ENCODE results near the gene BCOR. TPM values are rescaled to one million over a fixed set of nuclear protein-coding genes. Genes with fewer than 3 reads are reported as not detected.

BCOR gene
- total and polyA plus RNA-seq, 7 donors, result 6.4 to 24.3 (median 18.3) TPM

DNA sequence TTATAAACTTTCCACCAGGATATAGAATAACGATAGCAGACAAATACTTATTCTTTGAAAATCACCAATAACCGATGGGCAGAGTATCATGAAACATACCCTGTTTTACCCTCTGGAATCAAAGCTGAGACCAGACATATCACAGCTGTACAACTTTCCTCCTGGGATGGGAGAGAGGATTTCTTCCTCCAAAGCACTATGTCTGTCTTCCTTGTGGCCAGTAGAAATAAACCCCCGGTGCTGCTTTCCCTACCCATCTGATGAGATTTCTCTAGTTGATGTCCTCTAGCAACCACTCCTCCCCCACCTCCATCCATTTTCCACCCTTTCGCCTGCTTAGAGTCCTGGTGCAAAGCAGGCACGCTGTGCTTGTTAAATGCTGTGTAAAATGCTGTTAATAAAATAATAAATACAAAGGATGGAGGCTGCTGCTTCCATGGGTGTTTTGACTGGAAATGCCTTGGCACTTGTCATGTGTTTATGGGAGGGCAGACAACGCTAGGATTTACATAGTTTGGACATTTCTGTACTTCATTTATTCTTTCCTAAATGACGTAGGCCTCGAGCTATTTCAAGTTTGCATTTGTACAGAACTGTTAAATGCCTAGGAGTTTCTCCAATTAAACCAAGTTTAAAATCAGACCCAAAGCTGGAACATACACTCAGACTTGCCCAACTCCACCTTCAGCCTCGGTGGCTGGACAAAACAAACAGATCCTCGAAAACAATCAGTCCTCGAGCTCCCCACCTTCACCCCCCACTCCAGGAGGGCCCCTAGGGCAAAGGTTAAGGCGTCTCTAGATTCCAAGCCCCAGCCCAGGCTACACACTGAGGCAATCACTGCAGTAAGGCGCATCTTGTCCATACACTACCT lies 10.1 kb downstream of the BCOR start:
- 30 to 63% (median 60%) methylated on average over 13 of the region's 13 CpGs for WGBS, 3 donors
- H3K9me3 ChIP-seq, result no peaks in the 10 kb centered on the region
- H3K27ac ChIP-seq, result no peak overlapping the region
- H3K36me3 ChIP-seq (ENCODE audit: insufficient read depth in 1 of 2, low read depth in 1 of 2), result no peaks in the 10 kb centered on the region
- H3K4me3 ChIP-seq, result no peak overlapping the region
- peaks cover 31% of the 10 kb centered on the region for H3K4me1 ChIP-seq
- intact Hi-C loops (cut with DNase I), result no loop called here
- ATAC-seq, result no peak
- H3K27me3 ChIP-seq (ENCODE audit: insufficient read depth in 3 of 3, low read length in 2 of 3), result peaks cover 0 to 78% (median 0%) of the 10 kb centered on the region in 3 donors
- DNase-seq, result no peak
- TF ChIP-seq, protein P1, sequence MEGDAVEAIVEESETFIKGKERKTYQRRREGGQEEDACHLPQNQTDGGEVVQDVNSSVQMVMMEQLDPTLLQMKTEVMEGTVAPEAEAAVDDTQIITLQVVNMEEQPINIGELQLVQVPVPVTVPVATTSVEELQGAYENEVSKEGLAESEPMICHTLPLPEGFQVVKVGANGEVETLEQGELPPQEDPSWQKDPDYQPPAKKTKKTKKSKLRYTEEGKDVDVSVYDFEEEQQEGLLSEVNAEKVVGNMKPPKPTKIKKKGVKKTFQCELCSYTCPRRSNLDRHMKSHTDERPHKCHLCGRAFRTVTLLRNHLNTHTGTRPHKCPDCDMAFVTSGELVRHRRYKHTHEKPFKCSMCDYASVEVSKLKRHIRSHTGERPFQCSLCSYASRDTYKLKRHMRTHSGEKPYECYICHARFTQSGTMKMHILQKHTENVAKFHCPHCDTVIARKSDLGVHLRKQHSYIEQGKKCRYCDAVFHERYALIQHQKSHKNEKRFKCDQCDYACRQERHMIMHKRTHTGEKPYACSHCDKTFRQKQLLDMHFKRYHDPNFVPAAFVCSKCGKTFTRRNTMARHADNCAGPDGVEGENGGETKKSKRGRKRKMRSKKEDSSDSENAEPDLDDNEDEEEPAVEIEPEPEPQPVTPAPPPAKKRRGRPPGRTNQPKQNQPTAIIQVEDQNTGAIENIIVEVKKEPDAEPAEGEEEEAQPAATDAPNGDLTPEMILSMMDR (IDR thresholded peaks at IDR 0.05), result no peak

DNA sequence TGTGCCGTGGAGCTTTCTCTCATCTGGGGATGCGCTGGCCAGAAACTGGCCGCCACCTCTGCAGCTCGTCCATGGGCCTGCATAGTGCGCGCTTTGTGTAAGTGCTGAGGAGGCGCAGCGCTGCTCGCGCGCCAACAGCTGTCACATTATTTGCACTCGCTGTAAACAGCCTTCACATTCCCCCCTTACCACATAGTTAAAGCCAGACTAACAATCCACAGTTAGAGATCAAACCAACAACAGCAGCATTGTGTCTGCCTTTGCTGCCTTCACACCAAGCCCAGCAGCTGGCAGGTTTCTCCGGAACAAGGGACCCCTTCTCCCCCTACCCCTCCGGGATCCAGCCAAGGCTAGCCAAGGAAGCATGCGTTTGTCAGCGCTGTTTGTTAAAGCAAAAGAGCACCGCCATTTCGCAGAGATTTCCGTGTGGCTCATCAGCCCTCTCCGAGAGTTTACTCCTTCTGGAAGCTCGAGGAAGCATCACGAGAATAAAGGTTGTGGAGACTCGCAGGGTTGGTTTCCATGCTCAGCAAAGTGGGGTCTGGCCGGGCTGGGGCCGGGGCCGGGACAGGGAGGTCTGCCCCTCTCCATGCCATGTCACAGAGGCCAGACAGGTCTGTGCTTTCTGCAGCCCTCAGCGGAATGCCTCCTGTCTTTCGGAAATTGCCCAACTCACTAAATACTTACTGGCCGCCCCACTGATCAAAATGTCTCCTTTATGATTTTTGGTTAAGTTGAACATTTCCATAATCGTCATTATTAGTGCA lies 11.0 kb downstream of the BCOR start:
- Histone ChIP-seq H3K36me3 (ENCODE audit: insufficient read depth in 1 of 2, low read depth in 1 of 2) (no peaks in the 10 kb centered on the region), H3K9me3 (no peaks in the 10 kb centered on the region), H3K27me3 (ENCODE audit: insufficient read depth in 3 of 3, low read length in 2 of 3) (peaks cover 0 to 78% (median 0%) of the 10 kb centered on the region in 3 donors), H3K27ac (no peak overlapping the region), H3K4me3 (peak overlapping the region; percentile 18), H3K4me1 (peaks cover 37% of the 10 kb centered on the region)
- ATAC-seq (peak in 1 of 4 donors; percentile 24), DNase-seq (no peak)
- TF ChIP-seq, protein P1 (IDR thresholded peaks at IDR 0.05), result no peak
- intact Hi-C loops (cut with DNase I), result no loop called here
- 30 to 75% (median 61%) methylated on average over 26 to 30 of the region's 30 CpGs for WGBS, 3 donors

DNA sequence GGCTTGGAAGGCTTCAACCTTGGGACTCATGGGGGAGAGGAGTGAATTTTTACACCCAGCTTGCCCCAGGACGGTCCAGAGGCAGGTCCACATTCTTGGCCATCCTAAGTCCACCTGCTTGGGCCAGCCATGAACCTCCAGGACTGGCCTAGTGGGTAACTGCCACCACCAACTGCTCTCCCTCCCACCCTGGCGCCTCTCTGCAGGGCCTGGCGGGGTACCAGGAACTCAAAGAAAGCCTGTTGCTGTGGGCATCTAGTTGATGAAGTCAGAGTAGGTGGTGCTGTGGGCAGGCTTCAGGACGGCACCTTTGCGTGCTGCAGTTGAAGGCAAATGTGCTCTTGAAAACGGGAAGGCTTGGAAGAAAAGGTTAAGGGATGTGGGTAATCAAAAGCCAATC lies 12.0 kb downstream of the BCOR start:
- no peak overlapping the region for H3K4me3 ChIP-seq
- H3K36me3 ChIP-seq (ENCODE audit: insufficient read depth in 1 of 2, low read depth in 1 of 2), result no peaks in the 10 kb centered on the region
- H3K9me3 ChIP-seq, result no peaks in the 10 kb centered on the region
- peak in 3 of 4 donors; percentile 24 to 33 (median 31) for ATAC-seq
- TF ChIP-seq, protein P1 (IDR thresholded peaks at IDR 0.05), result no peak
- H3K27me3 ChIP-seq (ENCODE audit: insufficient read depth in 3 of 3, low read length in 2 of 3), result peaks cover 0 to 70% (median 0%) of the 10 kb centered on the region in 3 donors
- H3K4me1 ChIP-seq, result peaks cover 29% of the 10 kb centered on the region
- DNase-seq, result no peak
- H3K27ac ChIP-seq, result peak overlapping the region; percentile 9
- WGBS, 3 donors, result 18 to 63% (median 35%) methylated on average over 5 to 6 of the region's 6 CpGs
- intact Hi-C loops (cut with DNase I), result no loop called here

DNA sequence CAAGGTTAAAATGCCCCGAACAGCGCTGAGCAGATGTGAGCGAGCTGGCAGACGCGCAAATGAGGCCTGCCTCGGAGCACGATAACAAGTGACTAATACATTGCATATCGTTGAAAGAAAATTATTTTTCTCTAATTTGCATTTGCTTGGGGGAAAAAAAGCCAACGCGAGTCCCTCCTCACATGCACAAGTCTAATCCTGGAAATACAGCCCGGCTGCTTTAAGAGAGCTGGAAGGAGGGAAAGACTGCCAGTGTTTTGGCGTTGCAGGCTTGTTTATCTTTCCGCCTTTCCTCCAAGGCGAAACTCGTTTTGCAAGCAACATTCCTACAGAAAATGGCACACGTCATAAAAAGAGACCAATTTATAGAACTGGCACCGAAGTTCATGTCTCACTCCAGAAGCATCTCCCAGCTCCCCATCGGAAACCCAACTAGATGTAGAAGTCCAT lies 12.6 kb downstream of the BCOR start:
- Histone ChIP-seq H3K9me3 (no peaks in the 10 kb centered on the region), H3K27me3 (ENCODE audit: insufficient read depth in 3 of 3, low read length in 2 of 3) (peaks cover 0 to 64% (median 0%) of the 10 kb centered on the region in 3 donors), H3K4me1 (peaks cover 28% of the 10 kb centered on the region), H3K27ac (no peak overlapping the region), H3K4me3 (no peak overlapping the region), H3K36me3 (ENCODE audit: insufficient read depth in 1 of 2, low read depth in 1 of 2) (no peaks in the 10 kb centered on the region)
- intact Hi-C loops (cut with DNase I), result no loop called here
- DNase-seq (no peak), ATAC-seq (no peak)
- TF ChIP-seq, protein P1 (IDR thresholded peaks at IDR 0.05), result no peak
- 24 to 68% (median 40%) methylated on average over 18 of the region's 18 CpGs for WGBS, 3 donors

Data from psoas muscle (tissue), 8 donors.